Hepatocyte (in vitro differentiated cells): ENCODE results near the gene TUBA3E. TPM values are rescaled to one million over a fixed set of nuclear protein-coding genes. Genes with fewer than 3 reads are reported as not detected.
"Not testable (repeated sequence)": the region's sequence is repeated elsewhere in the genome, so short reads cannot be mapped to it uniquely, and the experiment has no call there.

Experiments
- DNase-seq: peaks from one replicate; pipeline ENCODE4 v3.0.0-alpha.2; 2016; ENCODE audit warnings: low spot score
- H2AFZ ChIP-seq: fragments of 200-600 bp; sonication (generic); 2 replicates; pipeline ENCODE4 v1.6.0; 2016; ENCODE audit warnings: antibody characterized with exemption, mild to moderate bottlenecking
- H3K27ac ChIP-seq: fragments of 200-600 bp; sonication (generic); 2 replicates; pipeline ENCODE4 v1.5.1; 2016; ENCODE audit warnings: mild to moderate bottlenecking
- H3K27me3 ChIP-seq: fragments of 200-600 bp; sonication (generic); 2 replicates; pipeline ENCODE4 v1.6.1; 2016
- H3K36me3 ChIP-seq: fragments of 200-600 bp; sonication (generic); replicated peaks from 2 replicates; pipeline ENCODE4 v1.5.1; 2016; ENCODE audit warnings: low read depth; ENCODE audit not compliant: insufficient read depth
- H3K4me1 ChIP-seq: fragments of 200-600 bp; sonication (generic); 2 replicates; pipeline ENCODE4 v1.5.1; 2016; ENCODE audit warnings: mild to moderate bottlenecking, moderate library complexity; ENCODE audit not compliant: insufficient read depth
- H3K4me2 ChIP-seq: fragments of 200-600 bp; sonication (generic); 2 replicates; pipeline ENCODE4 v1.6.0; 2016
- H3K4me3 ChIP-seq: fragments of 200-600 bp; sonication (generic); 2 replicates; pipeline ENCODE4 v1.5.1; 2016; ENCODE audit warnings: mild to moderate bottlenecking
- H3K79me2 ChIP-seq: fragments of 200-600 bp; sonication (generic); 2 replicates; pipeline ENCODE4 v1.6.0; 2017; ENCODE audit warnings: mild to moderate bottlenecking
- H3K9me2 ChIP-seq: fragments of 200-600 bp; sonication (generic); replicated peaks from 2 replicates; pipeline ENCODE4 v1.6.0; 2017; ENCODE audit warnings: mild to moderate bottlenecking; ENCODE audit not compliant: insufficient read depth
- H3K9me3 ChIP-seq: fragments of 200-600 bp; sonication (generic); 2 replicates; pipeline ENCODE4 v1.5.1; 2016; ENCODE audit warnings: low read depth, mild to moderate bottlenecking
- H4K20me1 ChIP-seq: fragments of 200-600 bp; sonication (generic); 2 replicates; pipeline ENCODE4 v1.6.0; 2016; ENCODE audit warnings: mild to moderate bottlenecking; ENCODE audit not compliant: insufficient read depth, poor library complexity, severe bottlenecking
- EZH2 ChIP-seq: fragments of 200-600 bp; sonication (generic); IDR thresholded peaks from 2 replicates; pipeline ENCODE4 v1.6.1; 2016; ENCODE audit warnings: antibody characterized with exemption, mild to moderate bottlenecking, borderline replicate concordance
- EZH2phosphoT487 ChIP-seq: fragments of 200-600 bp; sonication (generic); IDR thresholded peaks from one replicate; pipeline ENCODE4 v1.6.1; 2018; ENCODE audit warnings: antibody characterized with exemption, mild to moderate bottlenecking, low read depth, moderate library complexity; ENCODE audit not compliant: unreplicated experiment, severe bottlenecking
- WGBS: methylation state at CpG from one replicate; pipeline ENCODE4 v1.1.6; 2016; ENCODE audit warnings: low lambda C conversion rate; ENCODE audit errors: missing lambda C conversion rate; 5-methylcytosine and 5-hydroxymethylcytosine counted together
- polyA plus RNA-seq: library from polyadenylated mRNA; unstranded; fragments of >200 nt; fragmentation: Nextera tagmentation; extraction: Ambion mirVana; gene quantifications from 2 replicates; pipeline ENCODE4 v1.2.1, GENCODE V29; 2016
- total RNA-seq: library from RNA; depleted of rRNA; stranded (reverse); fragments of >200 nt; gene quantifications from 2 replicates; pipeline ENCODE4 v1.2.3, GENCODE V29; 2014
- TF ChIP-seq, protein P1 (sequence below): fragments of 200-600 bp; sonication (generic); IDR thresholded peaks from 2 replicates; pipeline ENCODE4 v1.5.1; 2016; ENCODE audit warnings: antibody characterized with exemption, mild to moderate bottlenecking; ENCODE audit not compliant: poor library complexity

TUBA3E gene
- total and polyA plus RNA-seq, 2 experiments from 2014 or later = 18.1 to 31.8 TPM

DNA sequence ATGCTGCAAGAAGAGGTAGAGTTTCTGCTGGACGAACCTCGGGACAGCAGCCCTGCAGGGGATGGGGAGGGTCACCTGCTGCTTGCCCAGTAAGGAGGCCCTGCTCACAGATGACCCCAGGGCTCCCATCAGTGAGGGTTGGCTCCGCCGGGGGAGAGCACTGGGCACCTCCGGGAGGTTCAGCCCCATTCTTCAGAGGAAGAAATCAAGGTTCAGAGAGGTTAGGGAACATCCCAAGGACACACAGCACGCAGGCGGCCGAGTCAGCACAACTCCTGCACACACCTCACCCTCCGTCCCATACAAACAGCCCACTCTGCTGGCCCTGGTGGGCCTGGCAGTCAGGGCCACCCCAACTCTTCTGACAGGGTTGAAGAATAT is 41.6 kb downstream of the TUBA3E start:
- Histone ChIP-seq H3K9me2 (no peaks in the 10 kb centered on the region), H2AFZ (no peak overlapping the region), H4K20me1 (no peaks in the 10 kb centered on the region), H3K9me3 (no peaks in the 10 kb centered on the region), H3K4me1 (no peaks in the 10 kb centered on the region), H3K4me2 (no peak overlapping the region), H3K27me3 (no peaks in the 10 kb centered on the region), H3K36me3 (no peaks in the 10 kb centered on the region), H3K4me3 (no peak overlapping the region), H3K27ac (no peak overlapping the region), H3K79me2 (no peaks in the 10 kb centered on the region)
- DNase-seq = no peak
- WGBS = 89% methylated on average over 9 of the region's 9 CpGs
- TF ChIP-seq EZH2 (no peak), EZH2phosphoT487 (no peak)
- TF ChIP-seq, protein P1, sequence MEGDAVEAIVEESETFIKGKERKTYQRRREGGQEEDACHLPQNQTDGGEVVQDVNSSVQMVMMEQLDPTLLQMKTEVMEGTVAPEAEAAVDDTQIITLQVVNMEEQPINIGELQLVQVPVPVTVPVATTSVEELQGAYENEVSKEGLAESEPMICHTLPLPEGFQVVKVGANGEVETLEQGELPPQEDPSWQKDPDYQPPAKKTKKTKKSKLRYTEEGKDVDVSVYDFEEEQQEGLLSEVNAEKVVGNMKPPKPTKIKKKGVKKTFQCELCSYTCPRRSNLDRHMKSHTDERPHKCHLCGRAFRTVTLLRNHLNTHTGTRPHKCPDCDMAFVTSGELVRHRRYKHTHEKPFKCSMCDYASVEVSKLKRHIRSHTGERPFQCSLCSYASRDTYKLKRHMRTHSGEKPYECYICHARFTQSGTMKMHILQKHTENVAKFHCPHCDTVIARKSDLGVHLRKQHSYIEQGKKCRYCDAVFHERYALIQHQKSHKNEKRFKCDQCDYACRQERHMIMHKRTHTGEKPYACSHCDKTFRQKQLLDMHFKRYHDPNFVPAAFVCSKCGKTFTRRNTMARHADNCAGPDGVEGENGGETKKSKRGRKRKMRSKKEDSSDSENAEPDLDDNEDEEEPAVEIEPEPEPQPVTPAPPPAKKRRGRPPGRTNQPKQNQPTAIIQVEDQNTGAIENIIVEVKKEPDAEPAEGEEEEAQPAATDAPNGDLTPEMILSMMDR = no peak

DNA sequence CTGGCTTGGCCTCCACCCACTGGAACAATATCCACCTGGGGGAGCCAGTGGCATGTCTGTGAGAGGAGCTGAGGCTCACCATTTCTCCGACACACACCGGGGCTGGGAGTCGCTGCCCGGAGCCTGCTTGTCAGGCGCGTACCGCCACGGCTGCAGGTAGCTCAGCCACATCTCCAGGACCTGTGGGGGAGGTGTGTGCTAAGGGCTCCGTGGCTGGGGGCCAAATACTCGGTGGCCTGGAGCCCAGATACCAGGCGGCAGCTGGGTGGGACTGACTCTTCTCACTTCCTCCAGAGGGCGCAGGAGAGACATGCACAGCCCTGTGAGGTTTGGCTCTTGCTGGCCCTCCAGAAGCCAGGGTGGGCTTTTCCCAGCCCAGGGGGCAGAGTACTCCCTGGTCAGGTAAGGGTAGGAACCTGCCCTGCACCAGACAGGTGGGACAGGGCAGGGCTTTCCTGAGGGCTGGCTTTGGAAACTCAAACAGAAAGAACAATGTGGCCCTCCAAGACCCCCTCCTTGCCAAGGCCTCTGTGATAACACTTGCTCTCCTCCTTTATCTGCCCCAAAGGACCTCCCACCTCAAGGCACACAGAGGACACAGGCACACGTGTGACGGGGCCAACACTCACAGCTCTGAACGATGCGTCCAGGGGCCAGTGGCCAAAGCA is 42.1 kb downstream of the TUBA3E start:
- not testable (repeated sequence) for H3K4me1 ChIP-seq, H3K4me3 ChIP-seq, H4K20me1 ChIP-seq, H3K79me2 ChIP-seq, H3K27me3 ChIP-seq, H3K4me2 ChIP-seq, H2AFZ ChIP-seq, H3K27ac ChIP-seq, H3K9me3 ChIP-seq, H3K36me3 ChIP-seq, H3K9me2 ChIP-seq
- DNase-seq = peak; percentile 71
- TF ChIP-seq, protein P1 = peak; percentile 44
- WGBS = 70% methylated on average over 16 of the region's 16 CpGs

DNA sequence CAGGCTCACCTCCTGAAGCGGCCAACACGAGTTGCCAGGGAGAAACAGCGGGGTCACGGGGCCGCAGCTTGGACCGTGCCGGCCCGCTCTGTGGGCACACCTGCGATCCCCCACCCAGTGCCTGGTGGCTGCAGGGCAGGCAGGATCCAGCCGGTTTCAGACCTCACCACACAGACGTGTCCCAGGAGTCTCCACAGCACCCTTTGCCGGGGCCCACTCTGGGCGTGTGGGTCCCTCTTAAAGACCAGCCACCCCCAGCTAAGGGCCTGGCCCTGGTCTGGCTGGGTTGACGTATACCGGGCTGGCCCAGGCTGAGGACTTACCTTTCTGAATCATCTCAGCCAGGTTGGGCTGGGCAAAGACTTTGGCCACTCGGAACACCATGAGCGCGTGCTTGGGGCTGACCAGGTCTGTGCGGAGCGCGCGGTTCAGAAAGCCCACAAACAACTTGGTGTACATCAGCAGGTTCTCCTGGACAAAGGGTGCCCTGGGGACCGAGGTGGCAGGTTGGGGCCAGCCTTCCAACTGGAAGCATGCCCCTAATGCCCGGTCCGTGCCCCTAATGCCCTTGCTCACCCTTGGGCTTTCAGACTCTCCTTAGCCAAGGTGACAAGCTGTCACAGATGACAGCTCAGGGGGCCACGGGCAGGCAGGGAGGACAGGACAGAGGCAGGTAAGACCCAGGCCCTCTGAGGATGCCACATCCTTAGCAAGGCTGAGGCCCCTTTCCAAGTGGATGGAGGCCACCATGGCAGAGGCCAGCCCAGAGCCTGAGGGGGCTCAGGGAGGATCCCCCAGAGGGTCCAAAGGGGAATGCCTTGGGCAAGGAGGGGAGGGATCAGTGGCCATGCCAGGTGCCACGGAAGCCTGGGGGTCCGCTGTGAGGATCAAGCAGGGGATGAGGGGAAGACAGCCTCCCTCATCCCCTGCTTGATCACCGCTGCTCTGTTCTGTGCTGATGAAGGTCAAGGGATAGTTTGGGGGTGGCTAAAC is 43.2 kb downstream of the TUBA3E start:
- Histone ChIP-seq H3K27me3 (no peaks in the 10 kb centered on the region), H3K9me3 (no peaks in the 10 kb centered on the region), H4K20me1 (no peaks in the 10 kb centered on the region), H3K4me3 (no peak overlapping the region), H3K4me1 (no peaks in the 10 kb centered on the region), H3K4me2 (no peak overlapping the region), H3K79me2 (no peaks in the 10 kb centered on the region), H2AFZ (no peak overlapping the region), H3K9me2 (no peaks in the 10 kb centered on the region), H3K27ac (no peak overlapping the region), H3K36me3 (no peaks in the 10 kb centered on the region)
- no peak for DNase-seq
- WGBS = 98% methylated on average over 28 of the region's 29 CpGs
- TF ChIP-seq EZH2 (no peak), EZH2phosphoT487 (no peak)
- TF ChIP-seq, protein P1 = no peak

DNA sequence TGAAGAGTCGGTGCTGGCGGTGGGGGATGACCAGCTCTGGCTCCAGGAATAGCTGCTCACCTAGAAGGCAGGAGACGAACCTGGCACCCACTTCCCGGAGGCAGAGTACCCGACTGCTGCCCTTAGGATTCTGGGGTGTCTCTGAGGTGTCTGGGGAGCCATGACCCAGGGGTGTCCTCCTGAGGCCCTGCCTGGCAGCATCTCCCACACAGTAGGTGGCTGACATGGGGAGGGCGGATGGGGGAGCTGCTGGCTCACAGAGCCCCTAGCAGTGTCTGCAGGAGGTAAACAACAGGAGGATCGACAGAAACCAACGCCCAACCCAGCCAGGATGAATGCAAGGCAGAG is 43.8 kb downstream of the TUBA3E start:
- 92% methylated on average over 8 of the region's 8 CpGs for WGBS
- not testable (repeated sequence) for H3K4me1 ChIP-seq, H3K9me3 ChIP-seq, H3K79me2 ChIP-seq, DNase-seq, H3K36me3 ChIP-seq, H3K4me3 ChIP-seq, H3K4me2 ChIP-seq, H4K20me1 ChIP-seq, H3K9me2 ChIP-seq, H3K27ac ChIP-seq, H3K27me3 ChIP-seq, H2AFZ ChIP-seq

DNA sequence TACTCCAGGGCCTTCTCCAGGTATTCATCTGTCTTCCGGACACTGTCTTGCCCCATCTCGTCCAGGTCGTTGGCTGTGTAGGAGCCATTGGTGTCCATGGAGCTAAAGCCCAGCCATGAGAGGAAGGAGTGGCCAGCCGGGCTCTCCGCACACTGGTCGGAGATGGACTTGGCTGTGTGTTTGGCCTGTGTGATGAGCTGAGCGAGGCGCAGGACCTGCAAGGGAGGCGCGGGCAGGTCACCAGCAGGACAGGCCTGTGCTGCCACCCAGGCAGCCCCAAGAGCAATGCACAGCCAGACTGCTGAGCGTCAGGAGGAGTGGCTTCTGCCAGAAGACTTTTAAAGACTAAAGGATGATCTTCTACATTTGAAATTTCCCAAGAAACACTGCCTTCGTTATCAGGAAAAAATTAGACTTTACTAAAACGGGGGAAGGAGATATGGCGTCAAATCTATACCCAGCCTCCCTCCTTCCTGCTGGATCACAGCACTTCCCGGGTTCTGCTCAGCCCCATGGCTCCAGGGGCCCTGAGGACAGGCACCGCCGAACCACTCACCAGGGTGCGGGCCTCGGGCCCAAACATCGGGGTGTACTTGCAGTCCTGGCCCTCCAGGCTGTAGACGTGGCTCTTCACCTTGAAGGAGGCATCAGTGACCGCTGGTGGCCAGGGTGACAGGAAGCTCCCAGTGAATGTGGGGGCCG is 44.4 kb downstream of the TUBA3E start:
- not testable (repeated sequence) for H4K20me1 ChIP-seq, H3K9me3 ChIP-seq, H3K4me2 ChIP-seq, H3K79me2 ChIP-seq, H3K4me1 ChIP-seq, H3K9me2 ChIP-seq, H2AFZ ChIP-seq, H3K4me3 ChIP-seq, H3K27ac ChIP-seq, H3K36me3 ChIP-seq, DNase-seq, H3K27me3 ChIP-seq
- WGBS = 97% methylated on average over 22 of the region's 23 CpGs
